H1 (cell line): ENCODE results near the gene ANKRD6. TPM values are rescaled to one million over a fixed set of nuclear protein-coding genes. Genes with fewer than 3 reads are reported as not detected.

Source experiments
- CTCF ChIA-PET: fragments of 300-600 bp; sonication (Branson Sonifier 250); formaldehyde crosslinking; loops from one replicate; lab custom pipeline; 2021; ENCODE audit not compliant: partially characterized antibody; lab: Charles Lee
- POLR2A ChIA-PET: fragments of 300-600 bp; sonication (Branson Sonifier 250); formaldehyde crosslinking; loops from one replicate; lab custom pipeline; 2021; ENCODE audit warnings: inconsistent platforms; ENCODE audit not compliant: partially characterized antibody; lab: Charles Lee
- DNase-seq, 2 experiments: peaks; one replicate each; pipeline versions ENCODE4 v3.0.0 to v3.0.0-alpha.2; 2010 to 2022; ENCODE audit warnings: low spot score in 2 of 2, low read depth in 1 of 2, mixed read lengths in 1 of 2
- FAIRE-seq: peaks from 2 replicates; lab custom pipeline; 2011; peaks lifted over from hg19 to GRCh38; lab: Jason Lieb, UNC
- H2AFZ ChIP-seq: 2 replicates; pipeline ENCODE4 v1.8.1; 2012; ENCODE audit warnings: low read length, inconsistent platforms
- H2AK5ac ChIP-seq: 2 replicates; pipeline ENCODE4 v1.6.1; 2013; ENCODE audit warnings: low read depth, low read length
- H2BK120ac ChIP-seq: replicated peaks from 2 replicates; pipeline ENCODE3; 2013; ENCODE audit warnings: low read depth, low read length, inconsistent platforms
- H2BK12ac ChIP-seq: 2 replicates; pipeline ENCODE4 v1.6.1; 2013; ENCODE audit warnings: low read depth, low read length
- H2BK15ac ChIP-seq: 2 replicates; pipeline ENCODE4 v1.6.1; 2013; ENCODE audit warnings: low read length
- H2BK20ac ChIP-seq: 2 replicates; pipeline ENCODE4 v1.6.1; 2013; ENCODE audit warnings: low read length
- H2BK5ac ChIP-seq: 2 replicates; pipeline ENCODE4 v1.6.1; 2013; ENCODE audit warnings: low read depth, low read length
- H3K14ac ChIP-seq: 2 replicates; pipeline ENCODE4 v1.6.1; 2013; ENCODE audit warnings: inconsistent platforms; ENCODE audit not compliant: insufficient read length
- H3K18ac ChIP-seq: 2 replicates; pipeline ENCODE4 v1.6.1; 2013; ENCODE audit warnings: low read length; ENCODE audit errors: extremely low read depth
- H3K23ac ChIP-seq: 2 replicates; pipeline ENCODE4 v1.6.1; 2013; ENCODE audit warnings: inconsistent platforms; ENCODE audit not compliant: insufficient read length
- H3K23me2 ChIP-seq: 2 replicates; pipeline ENCODE4 v1.6.1; 2013; ENCODE audit warnings: low read depth, low read length
- H3K27ac ChIP-seq: 2 replicates; pipeline ENCODE4 v1.6.1; 2011; ENCODE audit warnings: low read depth, low read length, inconsistent platforms
- H3K27me3 ChIP-seq, 4 experiments: replicated peaks in 1 of 4; 1 replicate in 1 of 4; 2 replicates in 3 of 4; pipeline versions ENCODE4 v1.6.1 to v1.8.1; 2011 to 2013; ENCODE audit warnings: low read length in 3 of 4, mild to moderate bottlenecking in 3 of 4, inconsistent platforms in 2 of 4, mixed read lengths in 2 of 4, moderate library complexity in 1 of 4; ENCODE audit not compliant: control insufficient read depth in 3 of 4, insufficient read depth in 3 of 4; ENCODE audit errors: extremely low read depth in 1 of 4
- H3K36me3 ChIP-seq, 4 experiments: 2 replicates each; pipeline versions ENCODE4 v1.6.1 to v1.8.1; 2011 to 2013; ENCODE audit warnings: mild to moderate bottlenecking in 4 of 4, low read length in 3 of 4, moderate library complexity in 2 of 4, control low read depth in 1 of 4, inconsistent platforms in 1 of 4; ENCODE audit not compliant: insufficient read depth in 4 of 4, control insufficient read depth in 2 of 4
- H3K4ac ChIP-seq: replicated peaks from 2 replicates; pipeline ENCODE3; 2013; ENCODE audit warnings: low read length, low read depth, mixed read lengths, inconsistent platforms; ENCODE audit not compliant: insufficient read length
- H3K4me1 ChIP-seq, 4 experiments: replicated peaks in 1 of 4; 1 replicate in 1 of 4; 2 replicates in 3 of 4; pipeline versions ENCODE4 v1.6.1 to v1.8.1; 2011 to 2013; ENCODE audit warnings: low read length in 3 of 4, inconsistent platforms in 2 of 4, mixed read lengths in 1 of 4; ENCODE audit not compliant: insufficient read depth in 4 of 4, control insufficient read depth in 3 of 4
- H3K4me2 ChIP-seq, 2 experiments: 2 replicates each; pipeline versions ENCODE4 v1.6.1 to v1.8.1; 2011 to 2013; ENCODE audit warnings: low read depth in 2 of 2, low read length in 2 of 2, control low read depth in 1 of 2, inconsistent platforms in 1 of 2, mild to moderate bottlenecking in 1 of 2; ENCODE audit not compliant: insufficient read depth in 1 of 2
- H3K4me3 ChIP-seq, 4 experiments: fragments of 200-600, 300-600 bp in 1 of 4; sonication (generic), shearing (Covaris generic), sonication (Bioruptor Twin) in 1 of 4; 2 replicates each; pipeline versions ENCODE4 v1.5.1 to v1.8.1; 2011 to 2016; ENCODE audit warnings: low read length in 4 of 4, low read depth in 3 of 4, control low read depth in 2 of 4, inconsistent platforms in 2 of 4, mild to moderate bottlenecking in 2 of 4, mixed read lengths in 1 of 4, moderate library complexity in 1 of 4; ENCODE audit not compliant: insufficient read depth in 2 of 4; ENCODE audit errors: extremely low read depth in 1 of 4
- H3K56ac ChIP-seq: replicated peaks from 2 replicates; pipeline ENCODE3; 2013; ENCODE audit warnings: low read depth, mild to moderate bottlenecking, mixed read lengths, low read length, inconsistent platforms; ENCODE audit not compliant: insufficient read length
- H3K79me1 ChIP-seq: 2 replicates; pipeline ENCODE4 v1.6.1; 2013; ENCODE audit warnings: low read depth, low read length, control low read depth
- H3K79me2 ChIP-seq, 2 experiments: 2 replicates each; pipeline versions ENCODE4 v1.6.1 to v1.8.1; 2012 to 2013; ENCODE audit warnings: low read length in 2 of 2, mild to moderate bottlenecking in 2 of 2, inconsistent platforms in 1 of 2; ENCODE audit not compliant: insufficient read depth in 2 of 2, control insufficient read depth in 1 of 2
- H3K9ac ChIP-seq, 4 experiments: replicated peaks in 1 of 4; 1 replicate in 1 of 4; 2 replicates in 3 of 4; pipeline versions ENCODE4 v1.6.1 to v1.8.1; 2011 to 2013; ENCODE audit warnings: low read depth in 3 of 4, low read length in 3 of 4, control low read depth in 2 of 4, mild to moderate bottlenecking in 2 of 4, moderate library complexity in 2 of 4, inconsistent platforms in 1 of 4; ENCODE audit errors: extremely low read depth in 1 of 4
- H3K9me3 ChIP-seq, 2 experiments: 2 replicates each; pipeline versions ENCODE4 v1.6.1 to v1.8.1; 2012 to 2013; ENCODE audit warnings: mild to moderate bottlenecking in 2 of 2, moderate library complexity in 2 of 2, control low read depth in 1 of 2, inconsistent platforms in 1 of 2, low read depth in 1 of 2, low read length in 1 of 2, mixed read lengths in 1 of 2; ENCODE audit not compliant: insufficient read depth in 2 of 2
- H4K20me1 ChIP-seq, 2 experiments: replicated peaks in 1 of 2; 2 replicates each; pipeline versions ENCODE3 to v1.8.1; 2011 to 2013; ENCODE audit warnings: inconsistent platforms in 2 of 2, low read length in 2 of 2, mild to moderate bottlenecking in 1 of 2; ENCODE audit not compliant: insufficient read depth in 2 of 2, control insufficient read depth in 1 of 2
- H4K5ac ChIP-seq: 2 replicates; pipeline ENCODE4 v1.6.1; 2013; ENCODE audit warnings: low read length, low read depth, mixed read lengths, inconsistent platforms; ENCODE audit not compliant: insufficient read length
- H4K8ac ChIP-seq: 2 replicates; pipeline ENCODE4 v1.8.0; 2013; ENCODE audit warnings: mild to moderate bottlenecking, moderate library complexity, low read length, inconsistent platforms; ENCODE audit not compliant: insufficient read depth; ENCODE audit errors: extremely low read depth
- H4K91ac ChIP-seq: replicated peaks from 2 replicates; pipeline ENCODE3; 2013; ENCODE audit warnings: low read length, mixed read lengths, inconsistent platforms; ENCODE audit not compliant: insufficient read length
- BRCA1 ChIP-seq: IDR thresholded peaks from 2 replicates; pipeline ENCODE4 v1.6.1; 2012; ENCODE audit warnings: low read depth, low read length, improper control_type of control experiment
- EZH2 ChIP-seq: fragments of 200-600 bp; sonication (generic); IDR thresholded peaks from 2 replicates; pipeline ENCODE4 v1.7.1; 2012; ENCODE audit warnings: low read depth, mild to moderate bottlenecking, moderate library complexity, low read length, inconsistent platforms; ENCODE audit not compliant: severe bottlenecking
- FOSL1 ChIP-seq: IDR thresholded peaks from 2 replicates; pipeline ENCODE4 v1.6.1; 2011; ENCODE audit warnings: mild to moderate bottlenecking, low read depth, low read length, moderate library complexity; ENCODE audit not compliant: insufficient read depth
- GABPA ChIP-seq: IDR thresholded peaks from 2 replicates; pipeline ENCODE4 v1.6.1; 2011; ENCODE audit warnings: mild to moderate bottlenecking, low read length, moderate library complexity, borderline replicate concordance; ENCODE audit not compliant: insufficient read depth
- PHF8 ChIP-seq: fragments of 200-600 bp; sonication (generic); conservative IDR thresholded peaks from 2 replicates; pipeline ENCODE4 v1.7.1; 2012; ENCODE audit warnings: low read depth, mild to moderate bottlenecking, inconsistent platforms, low read length, moderate library complexity
- RBBP5 ChIP-seq: IDR thresholded peaks from 2 replicates; pipeline ENCODE4 v1.7.1; 2012; ENCODE audit warnings: low read depth, mild to moderate bottlenecking, inconsistent platforms, low read length, moderate library complexity, borderline replicate concordance
- RXRA ChIP-seq: IDR thresholded peaks from 2 replicates; pipeline ENCODE4 v1.6.1; 2011; ENCODE audit warnings: low read depth, mild to moderate bottlenecking, low read length, moderate library complexity; ENCODE audit not compliant: insufficient read depth
- SP2 ChIP-seq: IDR thresholded peaks from 2 replicates; pipeline ENCODE4 v1.6.1; 2012; ENCODE audit warnings: mild to moderate bottlenecking, low read length, inconsistent platforms
- ZNF274 ChIP-seq: IDR thresholded peaks from 2 replicates; pipeline ENCODE4 v1.7.0; 2012; ENCODE audit warnings: low read length, borderline replicate concordance; ENCODE audit errors: extremely low read depth
- WGBS, 2 experiments: shearing (Covaris generic) in 1 of 2; methylation state at CpG; one replicate each; pipeline versions ENCODE4 v1.1.6 to v1.1.7; 2013 to 2015; ENCODE audit warnings: low lambda C conversion rate in 2 of 2, mixed read lengths in 2 of 2, inconsistent platforms in 1 of 2, low coverage in 1 of 2, missing lambda C conversion rate in 1 of 2; ENCODE audit not compliant: insufficient replicate concordance in 2 of 2, insufficient coverage in 1 of 2, insufficient read length in 1 of 2; ENCODE audit errors: extremely low coverage in 1 of 2, missing lambda C conversion rate in 1 of 2; 5-methylcytosine and 5-hydroxymethylcytosine counted together
- polyA plus RNA-seq, 7 experiments: library from polyadenylated mRNA; depleted of rRNA in 3 of 7; stranded (reverse) in 5 of 7; unstranded in 2 of 7; fragments of >200 nt in 5 of 7; fragments of 200-250 nt in 2 of 7; gene quantifications; 1 replicate in 5 of 7; 2 replicates in 1 of 7; 4 replicates in 1 of 7; pipeline versions ENCODE4 v1.2.1 to v1.2.3, GENCODE V29; 2011 to 2013; ENCODE audit warnings: missing spikeins in 2 of 7, mixed read lengths in 2 of 7
- total RNA-seq: library from RNA; stranded (reverse); fragmentation: NEBNext Ultra II Directional; extraction: Animal tissue kit (Norgen Biotek cat#: 25700); gene quantifications from 2 replicates; pipeline ENCODE4 v1.2.1, GENCODE V29; 2021
- TF ChIP-seq, protein P1 (sequence below): IDR thresholded peaks from 2 replicates; pipeline ENCODE4 v1.6.1; 2011; ENCODE audit warnings: low read depth, mild to moderate bottlenecking, low read length; ENCODE audit not compliant: insufficient read depth
- TF ChIP-seq, protein P2 (sequence below): IDR thresholded peaks from 2 replicates; pipeline ENCODE4 v1.6.1; 2012; ENCODE audit warnings: inconsistent platforms

The ANKRD6 gene
- total and polyA plus RNA-seq, 2 of the 8 experiments (the other 6 are each of a cell fraction or from before 2014, with no cell fraction given): 5.9 to 12.8 TPM

DNA sequence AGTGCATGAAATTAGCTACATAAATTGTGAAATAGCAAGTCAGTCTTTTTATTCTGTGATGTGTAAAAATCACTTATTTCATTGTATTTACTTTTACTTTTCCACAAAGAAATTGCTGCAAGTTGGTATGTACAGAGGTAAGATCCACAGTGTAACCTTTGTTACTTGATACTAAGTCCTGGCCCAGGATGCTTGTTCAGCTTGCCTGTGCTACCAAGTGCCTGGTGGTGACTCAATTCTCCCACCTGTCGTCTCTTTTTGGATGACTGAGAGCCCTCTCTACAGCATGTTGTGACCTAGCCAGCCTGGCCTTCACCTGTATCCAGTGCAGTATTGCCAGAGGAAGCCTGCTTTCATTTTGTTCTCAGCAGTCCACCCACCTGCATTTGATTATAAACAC, 54.9 kb downstream of the ANKRD6 start:
- H3K4me1 ChIP-seq: peaks cover 7 to 18% (median 15%) of the 10 kb centered on the region in 4 experiments
- CTCF ChIA-PET: interaction anchor here (0.9 to 1.8 kb wide), 3 partner anchors 11 to 124 kb away, joined by 3 to 5 read pairs (median 3); no protein-coding TSS in a partner anchor
- TF ChIP-seq GABPA: no peak
- TF ChIP-seq SP2: no peak
- no peak for TF ChIP-seq RBBP5
- TF ChIP-seq RXRA: no peak
- TF ChIP-seq PHF8: no peak
- no peak for TF ChIP-seq BRCA1
- TF ChIP-seq ZNF274: no peak
- TF ChIP-seq EZH2: no peak
- TF ChIP-seq, protein P1, sequence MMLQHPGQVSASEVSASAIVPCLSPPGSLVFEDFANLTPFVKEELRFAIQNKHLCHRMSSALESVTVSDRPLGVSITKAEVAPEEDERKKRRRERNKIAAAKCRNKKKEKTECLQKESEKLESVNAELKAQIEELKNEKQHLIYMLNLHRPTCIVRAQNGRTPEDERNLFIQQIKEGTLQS: no peak
- no peak for TF ChIP-seq FOSL1
- TF ChIP-seq, protein P2, sequence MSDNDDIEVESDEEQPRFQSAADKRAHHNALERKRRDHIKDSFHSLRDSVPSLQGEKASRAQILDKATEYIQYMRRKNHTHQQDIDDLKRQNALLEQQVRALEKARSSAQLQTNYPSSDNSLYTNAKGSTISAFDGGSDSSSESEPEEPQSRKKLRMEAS: no peak
- TF ChIP-seq, all 59 proteins: peak for 0
- H3K36me3 ChIP-seq: no peaks in the 10 kb centered on the region
- no peak overlapping the region for H2AK5ac ChIP-seq
- no peaks in the 10 kb centered on the region for H3K23me2 ChIP-seq
- no peak overlapping the region for H3K4me2 ChIP-seq
- no peak overlapping the region for H3K18ac ChIP-seq
- no peak overlapping the region for H2BK15ac ChIP-seq
- H2BK12ac ChIP-seq: no peak overlapping the region
- no peaks in the 10 kb centered on the region for H4K20me1 ChIP-seq
- no peak overlapping the region for H3K56ac ChIP-seq
- H4K5ac ChIP-seq: no peak overlapping the region
- no peak overlapping the region for H4K91ac ChIP-seq
- no peaks in the 10 kb centered on the region for H3K79me2 ChIP-seq
- no peak overlapping the region for H2BK20ac ChIP-seq
- no peak overlapping the region for H3K14ac ChIP-seq
- no peak for FAIRE-seq
- H3K9ac ChIP-seq: no peak overlapping the region
- 84% methylated on average over 1 of the region's 1 CpG; no CpG with 5 or more reads in 1 of the 2 experiments for WGBS, 2 experiments
- no peak overlapping the region for H3K27ac ChIP-seq
- H3K4ac ChIP-seq: no peak overlapping the region
- no peak overlapping the region for H2BK5ac ChIP-seq
- H2AFZ ChIP-seq: no peak overlapping the region
- H3K27me3 ChIP-seq: no peaks in the 10 kb centered on the region
- H3K79me1 ChIP-seq: no peaks in the 10 kb centered on the region; the same call in none of the 2 replicates
- no peak overlapping the region for H4K8ac ChIP-seq
- POLR2A ChIA-PET: no interaction called here
- H3K9me3 ChIP-seq: no peaks in the 10 kb centered on the region
- H2BK120ac ChIP-seq: no peak overlapping the region
- no peak for DNase-seq
- no peak overlapping the region for H3K23ac ChIP-seq
- no peak overlapping the region for H3K4me3 ChIP-seq
